GM18870 (cell line): ENCODE data around the gene FAM47E.

Experiments used
- ATAC-seq: cut with Tn5 transposase; IDR thresholded peaks from one replicate; pipeline ENCODE4 v1.9.1; 2021; ENCODE audit warnings: moderate library complexity; ENCODE audit not compliant: unreplicated experiment

Gene FAM47E

DNA sequence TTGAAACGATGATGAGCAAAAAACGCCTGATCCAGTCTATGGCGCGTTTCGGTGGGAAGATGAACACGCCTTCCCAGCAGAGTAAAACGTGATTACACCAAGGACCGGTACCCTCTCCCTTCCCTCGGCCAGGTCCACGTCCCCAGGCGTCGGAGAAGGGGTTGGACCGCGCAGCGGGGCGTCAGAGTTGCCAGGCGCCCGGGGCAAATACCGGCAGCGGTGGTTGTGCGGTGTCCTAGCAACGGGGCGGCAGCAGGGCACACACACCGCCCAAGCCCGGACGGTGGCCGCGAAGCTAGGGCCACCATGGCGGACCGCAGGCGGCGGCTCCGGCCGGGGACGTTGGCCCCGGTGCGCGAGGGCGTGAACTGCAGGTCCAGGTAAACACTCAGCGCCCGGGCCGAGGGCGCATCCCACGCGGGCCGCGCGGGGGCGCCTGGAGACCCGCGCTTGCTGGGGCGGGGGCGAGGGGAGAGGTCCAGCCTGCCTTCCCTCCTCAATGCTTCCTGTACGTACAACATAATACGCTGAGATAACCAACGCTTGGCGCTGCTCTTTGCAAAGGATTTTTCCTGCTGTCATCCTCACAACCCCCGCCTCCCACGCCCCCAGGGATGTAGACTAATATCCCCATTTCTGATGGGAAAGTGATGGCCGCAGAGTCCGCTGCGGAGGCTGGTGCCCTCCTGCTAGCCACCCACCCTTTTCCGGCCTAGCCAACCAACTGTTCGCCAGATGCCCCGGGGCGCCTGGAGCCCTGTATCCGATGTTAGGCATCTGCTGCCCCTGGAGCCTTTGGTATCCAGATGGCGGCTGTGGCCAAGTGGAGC lies at the start of gene FAM47E:
FAM47E (plus strand) TSS at position 281 of the 830 bp plus-strand sequence; CDS start at position 307, 26 bp downstream.
- ATAC-seq = no peak

GRCh38 chr4:76203541-76203940 lies 48.0 kb upstream of the FAM47E start:
- ATAC-seq = no peak

DNA sequence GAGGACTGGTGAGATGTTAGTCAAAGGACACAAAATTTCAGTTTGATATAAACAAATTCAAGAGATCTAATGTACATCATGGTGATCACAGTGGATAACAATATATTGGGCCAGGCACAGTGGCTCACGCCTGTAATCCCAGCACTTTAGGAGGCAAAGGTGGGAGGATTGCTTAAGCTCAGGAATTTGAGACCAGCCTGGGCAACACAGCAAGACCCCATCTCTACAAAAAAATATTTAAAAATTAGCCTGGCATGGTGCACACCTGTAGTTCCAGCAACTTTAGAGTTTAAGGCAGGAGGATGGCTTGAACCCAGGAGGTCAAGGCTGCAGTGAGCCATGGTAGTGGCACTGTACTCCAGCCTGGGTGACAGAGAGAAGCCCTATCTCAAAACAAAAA lies 46.6 kb upstream of the FAM47E start:
- no peak for ATAC-seq

GRCh38 chr4:76205476-76205875 lies 46.0 kb upstream of the FAM47E start:
- ATAC-seq = no peak

- no peak for ATAC-seq
Observed at GRCh38 chr4:76206222-76206942, 45.1 kb upstream of the FAM47E start.

DNA sequence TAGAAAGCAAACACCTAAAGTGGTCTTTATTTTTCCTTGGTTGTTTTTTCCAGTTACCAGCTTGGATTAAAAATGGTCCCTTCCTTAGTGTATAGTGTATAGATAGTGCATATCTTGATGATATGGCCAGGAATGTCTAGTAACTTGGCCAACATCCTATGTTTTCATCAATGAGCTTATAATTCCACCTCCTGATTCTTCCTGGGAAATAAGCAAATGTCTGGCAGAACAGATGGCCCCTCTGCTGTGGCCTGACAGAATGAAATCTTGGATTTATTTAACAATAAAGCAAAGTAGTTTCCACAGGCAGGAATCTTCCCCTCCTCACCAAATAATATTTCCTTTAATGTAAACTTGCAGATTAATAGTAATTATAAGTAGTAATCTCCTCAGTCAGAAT lies 44.0 kb upstream of the FAM47E start:
- ATAC-seq = no peak

- ATAC-seq = no peak
Observed at GRCh38 chr4:76208005-76208765, 43.3 kb upstream of the FAM47E start.

- no peak for ATAC-seq
Observed at GRCh38 chr4:76209881-76210280, 41.6 kb upstream of the FAM47E start.

- ATAC-seq = no peak
Observed at GRCh38 chr4:76210452-76210851, 41.1 kb upstream of the FAM47E start.

DNA sequence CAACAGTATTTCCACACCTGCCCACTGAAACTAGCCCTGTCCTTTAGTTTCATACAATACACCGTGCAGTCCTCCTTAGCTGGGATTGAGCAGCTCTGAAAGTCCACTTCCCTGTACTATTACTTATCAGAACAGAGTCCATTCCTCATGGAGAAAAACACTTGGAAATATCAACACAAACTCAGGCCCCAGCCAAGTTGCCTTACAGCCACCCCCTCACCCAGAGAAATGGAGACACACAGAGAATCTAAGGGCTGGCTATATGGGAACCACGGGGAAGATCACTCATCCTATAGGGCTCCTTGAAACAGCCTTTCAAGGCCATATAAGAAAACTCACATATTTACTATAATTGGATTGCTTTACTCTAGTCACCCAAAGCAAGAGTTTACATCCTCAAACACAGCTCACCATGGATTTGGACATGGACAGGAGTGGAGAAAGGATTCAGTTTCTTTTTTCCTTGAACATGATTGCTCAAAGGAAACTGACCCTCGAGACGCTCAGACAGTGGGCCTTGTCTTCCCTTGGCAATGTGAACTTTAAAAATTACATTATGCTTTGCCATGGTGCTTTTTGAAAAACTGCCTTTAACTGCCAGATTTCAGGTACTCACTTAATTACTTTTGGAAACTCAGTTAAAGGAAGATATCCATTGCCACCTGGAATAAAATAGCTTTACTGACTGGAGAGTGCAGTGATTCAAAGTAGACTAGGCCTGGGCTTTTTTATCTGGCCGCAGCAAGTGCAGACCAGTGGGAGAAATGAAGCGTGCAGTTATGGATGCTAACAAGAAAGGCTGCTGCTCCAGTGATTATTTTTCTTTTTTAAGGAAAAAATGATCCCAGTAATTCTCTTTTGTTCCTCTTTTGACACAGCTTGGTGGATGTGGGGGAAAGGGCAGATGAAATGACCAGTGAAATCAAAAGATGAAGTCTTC lies 39.5 kb upstream of the FAM47E start:
- ATAC-seq = no peak

DNA sequence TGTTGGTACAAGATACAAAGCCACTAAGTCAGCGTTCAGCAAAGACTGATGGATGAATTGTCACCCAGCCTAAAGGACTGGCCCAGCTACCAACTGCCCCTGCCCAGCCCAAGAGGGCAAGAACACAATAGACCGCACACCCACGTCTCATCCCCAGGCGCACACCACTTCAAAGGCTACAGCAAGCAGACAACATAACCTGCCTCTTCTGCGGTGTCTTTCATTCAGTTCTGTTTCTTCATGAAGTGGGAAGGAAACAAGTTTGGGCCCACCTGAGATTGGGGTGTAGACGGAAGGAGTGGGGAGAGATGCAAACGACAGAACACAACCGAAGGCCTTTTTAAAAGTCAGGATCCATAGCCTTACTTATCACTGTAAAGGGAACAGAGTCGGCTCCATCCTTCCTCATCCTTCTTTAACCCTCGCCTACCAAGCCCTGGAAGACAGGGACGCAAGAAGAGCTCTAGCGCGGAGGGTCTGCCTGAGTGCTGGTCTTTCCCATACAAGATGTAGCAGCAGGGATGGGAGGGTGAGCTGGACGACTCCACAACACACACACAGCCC lies 38.6 kb upstream of the FAM47E start:
- ATAC-seq = no peak

DNA sequence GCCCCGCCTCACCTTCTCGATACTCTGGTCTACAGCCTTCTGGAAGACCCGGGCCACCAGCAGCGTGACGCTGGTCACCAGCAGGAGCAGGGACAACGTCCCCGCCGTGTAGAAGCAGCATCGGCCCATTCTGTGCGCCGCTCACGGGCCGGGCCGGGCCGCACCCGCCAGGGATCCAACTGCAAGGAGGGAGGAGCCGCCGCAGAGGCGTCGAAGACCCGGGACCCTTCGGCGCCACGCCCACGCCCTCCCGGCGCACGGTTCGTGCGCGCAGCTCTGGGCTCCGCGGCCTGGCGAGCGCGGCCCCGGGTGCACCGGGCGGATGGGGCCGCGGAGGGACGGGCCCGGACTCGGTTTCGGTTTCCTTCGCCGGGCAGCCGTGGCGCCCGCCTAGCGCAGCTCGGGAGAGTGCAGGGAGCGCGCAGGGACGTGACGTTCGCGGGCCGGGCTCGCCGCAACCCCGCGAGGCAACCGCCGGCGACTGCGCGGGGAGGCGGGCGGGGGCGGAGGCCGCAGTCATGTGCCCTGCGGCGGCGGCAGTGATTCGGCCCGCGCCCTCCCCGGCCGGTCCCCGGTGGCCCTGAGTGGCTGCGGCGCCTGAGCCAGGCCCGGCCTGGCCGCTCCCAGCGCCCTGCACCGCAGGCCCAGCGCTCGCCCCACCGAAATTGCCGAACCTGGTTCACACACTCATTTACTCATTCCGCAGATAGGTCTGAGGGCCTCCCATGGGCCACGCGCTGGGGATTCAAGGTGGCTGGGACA lies 37.9 kb upstream of the FAM47E start, which contains the start of gene SCARB2:
SCARB2 (minus strand) TSS at position 410 of the 762 bp plus-strand sequence; CDS start at position 129, 281 bp downstream.
- peak; percentile 58 for ATAC-seq

GRCh38 chr4:76214177-76214675 lies 37.3 kb upstream of the FAM47E start:
- peak; percentile 8 for ATAC-seq

DNA sequence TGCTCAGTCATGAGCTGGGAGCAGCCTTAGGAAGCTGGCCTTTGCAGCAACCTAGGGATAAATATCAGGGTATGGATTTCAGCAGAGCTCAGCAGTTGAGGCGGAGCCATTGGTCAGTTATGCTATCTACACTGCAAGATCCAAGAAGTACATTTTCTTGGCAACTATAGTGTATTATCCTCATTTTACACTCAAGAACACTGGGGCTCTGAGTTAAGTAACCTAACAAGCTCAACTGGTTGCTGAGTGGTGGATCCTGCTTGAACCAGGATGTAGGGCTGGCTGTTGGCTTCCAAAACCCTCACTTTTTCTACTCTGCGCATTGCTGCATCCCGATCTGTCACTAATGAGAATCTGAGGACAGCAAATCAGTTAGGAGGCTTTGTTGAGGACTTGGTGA lies 36.4 kb upstream of the FAM47E start:
- ATAC-seq = no peak

GRCh38 chr4:76216524-76216923 lies 35.0 kb upstream of the FAM47E start:
- ATAC-seq = no peak

DNA sequence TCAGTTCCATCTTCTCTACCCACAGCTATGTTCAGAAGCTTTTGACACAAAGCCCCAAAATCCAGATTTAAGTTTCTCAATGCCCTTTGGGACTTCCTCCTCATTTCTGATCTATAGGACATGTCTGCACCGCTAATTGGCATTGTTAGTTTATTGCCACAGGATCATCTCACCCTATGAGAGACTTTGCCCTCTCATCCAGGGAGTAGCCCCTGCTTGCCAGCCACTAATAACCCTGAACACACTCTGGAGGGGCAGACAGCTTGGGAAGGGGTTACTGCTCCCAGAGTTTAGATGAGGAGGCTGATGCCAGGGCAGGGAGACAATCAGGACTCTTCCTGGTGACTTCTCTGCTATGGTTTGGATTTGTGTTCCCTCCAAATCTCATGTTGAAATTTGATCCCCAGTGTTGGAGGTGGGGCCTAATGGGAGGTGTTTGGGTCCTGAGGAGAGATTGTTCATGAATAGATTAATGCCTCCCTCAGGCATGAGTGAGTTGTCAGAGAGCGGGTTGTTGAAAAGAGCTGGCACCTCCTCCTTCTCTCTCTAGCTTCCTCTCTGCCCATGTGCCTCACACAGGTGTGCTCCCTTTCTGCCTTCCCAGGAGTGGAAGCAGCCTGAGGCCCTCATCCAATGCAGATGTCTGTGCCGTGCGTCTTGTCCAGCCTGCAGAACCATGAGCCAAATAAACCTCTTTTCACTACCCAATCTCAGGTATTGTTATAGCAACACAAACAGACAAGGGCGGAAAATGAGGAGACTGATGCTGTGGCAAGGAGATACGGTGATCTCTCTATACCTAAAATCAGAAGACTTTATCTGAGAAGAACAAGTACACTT lies 34.3 kb upstream of the FAM47E start:
- no peak for ATAC-seq

GRCh38 chr4:76219299-76220055 lies 32.0 kb upstream of the FAM47E start:
- ATAC-seq = no peak
